PC-9 (cell line): Measurements from ENCODE around the gene BANP. TPM values are rescaled to one million over a fixed set of nuclear protein-coding genes. Genes with fewer than 3 reads are reported as not detected.
"Not testable (repeated sequence)": the region's sequence is repeated elsewhere in the genome, so short reads cannot be mapped to it uniquely, and the experiment has no call there.

ENCODE experiments used
- BruUV-seq: library from RNA; stranded (reverse); fragments of 400-500 nt; replicated peaks from 2 replicates; lab custom pipeline; 2021; lab: Mats Ljungman, UMichigan
- CTCF ChIA-PET: fragments of 300-600 bp; sonication (Branson Sonifier 250); formaldehyde crosslinking; loops from one replicate; lab custom pipeline; 2022; ENCODE audit warnings: antibody characterized with exemption; lab: Charles Lee
- POLR2A ChIA-PET: fragments of 300-600 bp; sonication (Branson Sonifier 250); formaldehyde crosslinking; loops from one replicate; lab custom pipeline; 2022; ENCODE audit warnings: antibody characterized with exemption; ENCODE audit not compliant: unreplicated experiment; lab: Charles Lee
- DNase-seq, 2 experiments: peaks; one replicate each; pipeline versions ENCODE4 v3.0.0 to v3.0.0-alpha.2; 2015 to 2022; ENCODE audit warnings: mixed read lengths in 1 of 2
- H2AFZ ChIP-seq: fragments of 200-600 bp; sonication (generic); 2 replicates; pipeline ENCODE4 v1.8.1; 2017; ENCODE audit warnings: antibody characterized with exemption
- H3F3A ChIP-seq: fragments of 200-600 bp; sonication (generic); 2 replicates; pipeline ENCODE4 v1.8.1; 2017; ENCODE audit warnings: antibody characterized with exemption, mild to moderate bottlenecking, low read depth; ENCODE audit not compliant: insufficient read depth
- H3K27ac ChIP-seq: fragments of 200-600 bp; sonication (generic); 2 replicates; pipeline ENCODE4 v1.6.1; 2016; ENCODE audit warnings: mixed run types
- H3K27me3 ChIP-seq: fragments of 200-600 bp; sonication (generic); 2 replicates; pipeline ENCODE4 v1.6.1; 2016; ENCODE audit warnings: low read depth, mixed run types; ENCODE audit not compliant: insufficient read depth
- H3K36me3 ChIP-seq: fragments of 200-600 bp; sonication (generic); 2 replicates; pipeline ENCODE4 v1.6.1; 2016; ENCODE audit warnings: low read depth, mixed run types
- H3K4me1 ChIP-seq: fragments of 200-600 bp; sonication (generic); replicated peaks from 2 replicates; pipeline ENCODE4 v1.6.1; 2016; ENCODE audit warnings: mixed run types; ENCODE audit not compliant: insufficient read depth
- H3K4me2 ChIP-seq: fragments of 200-600 bp; sonication (generic); 2 replicates; pipeline ENCODE4 v1.6.1; 2017; ENCODE audit warnings: mixed run types
- H3K4me3 ChIP-seq: fragments of 200-600 bp; sonication (generic); 2 replicates; pipeline ENCODE4 v1.6.1; 2016; ENCODE audit warnings: mixed run types
- H3K79me2 ChIP-seq: fragments of 200-600 bp; sonication (generic); 2 replicates; pipeline ENCODE4 v1.6.1; 2017; ENCODE audit warnings: low read depth, mixed run types
- H3K9me2 ChIP-seq: fragments of 200-600 bp; sonication (generic); 2 replicates; pipeline ENCODE4 v1.8.1; 2017; ENCODE audit warnings: mild to moderate bottlenecking; ENCODE audit not compliant: insufficient read depth
- H3K9me3 ChIP-seq: fragments of 200-600 bp; sonication (generic); 2 replicates; pipeline ENCODE4 v1.8.1; 2016; ENCODE audit warnings: low read depth; ENCODE audit not compliant: insufficient read depth
- H4K20me1 ChIP-seq: fragments of 200-600 bp; sonication (generic); 2 replicates; pipeline ENCODE4 v1.8.1; 2017; ENCODE audit not compliant: insufficient read depth
- intact Hi-C: fragments of 100-400 bp; cut with micrococcal nuclease; formaldehyde crosslinking; loops from one replicate; pipeline ENCODE4 v1.10.0; 2022; ENCODE audit not compliant: unreplicated experiment
- total RNA-seq: library from RNA; stranded (reverse); gene quantifications from 2 replicates; pipeline ENCODE4 v1.2.3, GENCODE V29; 2021
- TF ChIP-seq, protein P1 (sequence below): fragments of 200-600 bp; sonication (generic); conservative IDR thresholded peaks from 2 replicates; pipeline ENCODE4 v1.6.1; 2017; ENCODE audit warnings: mixed run types, antibody characterized with exemption, mild to moderate bottlenecking, moderate library complexity

Gene BANP
- total RNA-seq, 1 experiment from 2014 or later, result 73.2 TPM

DNA sequence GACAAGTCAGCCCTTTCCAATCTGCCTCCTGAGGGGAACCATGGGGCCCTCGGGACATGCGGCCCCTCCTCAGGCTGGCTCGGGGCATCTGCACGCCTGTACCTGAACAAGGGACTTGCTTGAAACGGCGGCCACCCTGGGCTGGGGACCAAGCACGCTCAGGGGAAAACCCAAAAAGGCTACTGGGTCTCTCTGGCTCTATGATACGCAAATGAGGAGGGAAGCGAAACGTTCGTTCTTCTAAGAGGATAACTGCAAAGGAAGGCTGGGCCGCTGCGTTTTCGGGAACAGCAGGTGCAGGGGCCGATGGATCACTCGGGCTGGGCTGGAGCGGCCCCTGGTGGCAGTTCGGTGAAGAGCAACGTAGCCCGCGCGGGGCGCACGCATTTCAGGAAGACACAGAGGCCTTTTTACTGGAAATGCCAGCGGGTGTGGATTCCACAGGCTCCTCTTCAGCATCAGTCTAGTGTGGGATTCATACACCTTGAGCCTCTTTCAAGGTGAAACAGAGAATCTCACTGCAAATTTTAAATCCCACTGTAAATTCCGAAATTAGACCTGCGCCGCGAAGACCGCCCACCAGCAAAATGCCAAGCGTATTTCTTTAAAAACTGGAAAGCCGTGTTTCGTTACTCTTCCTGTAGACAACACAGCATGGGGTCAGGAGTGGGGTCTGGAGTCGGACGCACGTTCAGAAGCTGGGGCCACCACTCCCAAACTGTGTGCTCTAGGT lies 41.9 kb upstream of the BANP start:
- H3K79me2 ChIP-seq, H3K9me2 ChIP-seq, H3F3A ChIP-seq, BruUV-seq, CTCF ChIA-PET, H3K4me3 ChIP-seq, H3K9me3 ChIP-seq, H4K20me1 ChIP-seq, H3K4me1 ChIP-seq, POLR2A ChIA-PET, H3K36me3 ChIP-seq, H2AFZ ChIP-seq, H3K27ac ChIP-seq: not testable (repeated sequence)
- intact Hi-C loops, result loop anchor here (1.0 kb wide), 3 partner anchors 38 to 130 kb away; no protein-coding TSS in a partner anchor
- TF ChIP-seq, protein P1, sequence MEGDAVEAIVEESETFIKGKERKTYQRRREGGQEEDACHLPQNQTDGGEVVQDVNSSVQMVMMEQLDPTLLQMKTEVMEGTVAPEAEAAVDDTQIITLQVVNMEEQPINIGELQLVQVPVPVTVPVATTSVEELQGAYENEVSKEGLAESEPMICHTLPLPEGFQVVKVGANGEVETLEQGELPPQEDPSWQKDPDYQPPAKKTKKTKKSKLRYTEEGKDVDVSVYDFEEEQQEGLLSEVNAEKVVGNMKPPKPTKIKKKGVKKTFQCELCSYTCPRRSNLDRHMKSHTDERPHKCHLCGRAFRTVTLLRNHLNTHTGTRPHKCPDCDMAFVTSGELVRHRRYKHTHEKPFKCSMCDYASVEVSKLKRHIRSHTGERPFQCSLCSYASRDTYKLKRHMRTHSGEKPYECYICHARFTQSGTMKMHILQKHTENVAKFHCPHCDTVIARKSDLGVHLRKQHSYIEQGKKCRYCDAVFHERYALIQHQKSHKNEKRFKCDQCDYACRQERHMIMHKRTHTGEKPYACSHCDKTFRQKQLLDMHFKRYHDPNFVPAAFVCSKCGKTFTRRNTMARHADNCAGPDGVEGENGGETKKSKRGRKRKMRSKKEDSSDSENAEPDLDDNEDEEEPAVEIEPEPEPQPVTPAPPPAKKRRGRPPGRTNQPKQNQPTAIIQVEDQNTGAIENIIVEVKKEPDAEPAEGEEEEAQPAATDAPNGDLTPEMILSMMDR, result peak; percentile 93
- 0 out of 2 replicates have a peak overlapping the region, but pooled peaks have one; percentile 34 for H3K4me2 ChIP-seq
- H3K27me3 ChIP-seq, result peaks cover 15% of the 10 kb centered on the region
- DNase-seq, result peak; percentile 47 to 90

DNA sequence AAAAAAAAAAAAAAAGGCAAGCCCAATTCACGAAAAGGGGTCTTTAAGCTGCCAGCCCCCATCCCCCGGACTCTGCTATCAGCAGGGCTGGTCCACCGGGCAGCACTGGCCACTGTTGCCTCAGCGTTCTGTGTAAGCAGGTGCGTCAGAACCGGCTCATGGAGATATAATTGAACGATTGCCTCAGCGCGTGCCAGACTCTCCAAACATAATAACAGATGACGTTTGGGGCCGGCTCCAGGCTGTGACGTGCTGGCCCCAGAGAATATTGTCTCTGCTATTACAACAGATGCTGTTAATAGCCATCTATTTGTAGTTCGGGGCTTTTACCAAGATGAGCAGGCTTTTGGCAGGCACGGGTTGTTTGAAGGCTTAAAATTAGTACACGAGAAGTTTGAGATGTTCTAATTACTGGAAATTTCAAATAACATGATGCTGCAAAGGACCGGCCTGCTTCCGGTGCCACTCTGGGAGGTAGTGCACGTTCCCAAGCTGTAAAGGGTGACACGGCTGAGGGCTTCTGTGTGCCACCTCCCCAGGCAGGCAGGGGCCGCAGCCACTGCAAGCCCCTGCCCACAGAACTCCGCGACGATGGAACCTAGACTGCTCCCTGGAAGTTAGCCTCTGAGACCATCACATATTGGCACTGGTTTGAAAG lies 40.0 kb upstream of the BANP start:
- H3K9me3 ChIP-seq, H3K36me3 ChIP-seq, H3K9me2 ChIP-seq, H3K79me2 ChIP-seq, H4K20me1 ChIP-seq, H3K4me1 ChIP-seq, DNase-seq, H3K4me2 ChIP-seq, H3K27ac ChIP-seq, H3F3A ChIP-seq, H2AFZ ChIP-seq, CTCF ChIA-PET, BruUV-seq, POLR2A ChIA-PET, intact Hi-C loops, H3K4me3 ChIP-seq: not testable (repeated sequence)
- H3K27me3 ChIP-seq, result peaks cover 15% of the 10 kb centered on the region

DNA sequence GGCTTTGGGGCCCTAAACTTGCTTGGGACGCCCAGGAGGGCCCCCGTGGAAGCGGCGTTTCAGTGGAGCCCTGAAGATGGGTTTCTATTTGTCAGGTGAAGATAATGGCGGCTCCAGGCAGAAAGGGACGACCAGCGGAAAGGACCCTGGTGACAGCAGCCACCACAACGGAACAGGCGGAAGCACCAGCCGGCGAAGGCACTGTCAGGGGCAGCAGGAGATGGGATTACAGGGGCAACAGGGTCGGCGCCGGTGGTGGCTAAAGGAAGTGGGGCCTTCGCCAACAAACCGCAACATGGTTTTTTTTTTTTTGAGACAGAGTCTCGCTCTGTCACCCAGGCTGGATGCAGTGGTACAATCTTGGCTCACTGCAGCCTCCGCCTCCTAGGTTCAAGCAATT lies 38.5 kb upstream of the BANP start:
- H3K9me3 ChIP-seq, H3K36me3 ChIP-seq, H3K4me1 ChIP-seq, POLR2A ChIA-PET, H3K4me3 ChIP-seq, H3K79me2 ChIP-seq, H3K9me2 ChIP-seq, H3K27ac ChIP-seq, intact Hi-C loops, H3F3A ChIP-seq, DNase-seq, CTCF ChIA-PET, H4K20me1 ChIP-seq, H3K27me3 ChIP-seq, BruUV-seq, H3K4me2 ChIP-seq, H2AFZ ChIP-seq: not testable (repeated sequence)

DNA sequence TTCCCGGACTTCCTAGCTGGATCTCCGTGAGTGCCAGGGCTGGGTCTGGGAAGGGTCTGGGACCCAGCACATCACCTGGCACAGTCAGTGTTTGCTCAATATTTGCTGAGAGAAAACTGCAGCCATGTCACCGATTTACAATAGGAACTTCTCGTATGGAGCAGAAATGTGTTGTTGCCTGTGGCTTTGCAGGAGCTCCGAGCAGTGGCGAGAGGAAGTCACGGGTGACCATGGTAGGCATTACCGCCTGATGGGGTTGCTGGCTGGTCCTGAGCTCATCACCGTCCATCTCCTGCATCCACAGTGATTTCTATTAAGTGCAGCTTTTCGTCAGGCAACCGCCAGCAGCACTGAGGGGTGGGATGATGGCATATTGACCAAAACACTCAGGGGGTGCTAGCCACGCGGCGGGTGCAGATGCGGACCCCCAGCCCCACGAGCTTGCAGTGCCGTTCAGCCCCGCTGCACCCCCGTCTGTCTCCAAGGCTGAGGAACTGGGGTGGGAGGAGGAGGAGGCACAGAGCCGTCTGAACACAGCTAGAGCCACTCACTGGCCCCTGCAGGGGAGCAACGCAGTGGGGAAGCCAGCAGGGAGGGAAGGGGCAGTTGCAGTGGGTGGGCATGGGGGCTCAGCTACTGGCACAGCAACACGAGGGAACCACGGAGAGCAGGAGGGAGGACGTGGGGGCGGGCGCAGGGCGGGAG lies 37.1 kb upstream of the BANP start:
- POLR2A ChIA-PET, result not testable (repeated sequence)

More for the DNA sequence above, 37.1 kb upstream of the BANP start:
- H3K27me3 ChIP-seq, H2AFZ ChIP-seq, H3K79me2 ChIP-seq, H4K20me1 ChIP-seq, H3K27ac ChIP-seq, H3K4me1 ChIP-seq, H3K4me2 ChIP-seq, intact Hi-C loops, H3K9me2 ChIP-seq, BruUV-seq, H3K9me3 ChIP-seq, H3K4me3 ChIP-seq, H3K36me3 ChIP-seq, H3F3A ChIP-seq, DNase-seq: not testable (repeated sequence)
- CTCF ChIA-PET, result interaction anchor here (0.6 kb wide), 1 partner anchor 499 kb away, joined by 13 read pairs; no protein-coding TSS in a partner anchor
